GM18502 (cell line): Measurements from ENCODE around the gene CXCL8.

ENCODE experiments used
- ATAC-seq: cut with Tn5 transposase; IDR thresholded peaks from one replicate; pipeline ENCODE4 v1.9.1; 2021; ENCODE audit warnings: mild to moderate bottlenecking; ENCODE audit not compliant: unreplicated experiment, poor library complexity

The CXCL8 gene

GRCh38 chr4:73715659-73716058 lies 24.7 kb upstream of the CXCL8 start:
- ATAC-seq = no peak

GRCh38 chr4:73718375-73719373 lies 21.7 kb upstream of the CXCL8 start:
- ATAC-seq = peak; percentile 94

- no peak for ATAC-seq
These were observed 18.9 kb upstream of the CXCL8 start for GRCh38 chr4:73721435-73721834.

- ATAC-seq = no peak
These were observed 18.5 kb upstream of the CXCL8 start for GRCh38 chr4:73721909-73722308.

- ATAC-seq = no peak
These were observed 17.3 kb upstream of the CXCL8 start for GRCh38 chr4:73723023-73723422.

- no peak for ATAC-seq
These were observed 16.4 kb upstream of the CXCL8 start for GRCh38 chr4:73723928-73724327.

GRCh38 chr4:73725510-73725909 lies 14.9 kb upstream of the CXCL8 start:
- no peak for ATAC-seq

- ATAC-seq = no peak
These were observed 14.4 kb upstream of the CXCL8 start for GRCh38 chr4:73725985-73726384.

- ATAC-seq = peak; percentile 86
These were observed 12.7 kb upstream of the CXCL8 start for GRCh38 chr4:73727685-73728084.

- ATAC-seq = no peak
These were observed 12.2 kb upstream of the CXCL8 start for GRCh38 chr4:73728091-73728741.

GRCh38 chr4:73729534-73730165 lies 10.7 kb upstream of the CXCL8 start:
- peak; percentile 66 for ATAC-seq

- ATAC-seq = no peak
These were observed 10.1 kb upstream of the CXCL8 start for GRCh38 chr4:73730292-73730691.

- no peak for ATAC-seq
These were observed 9.5 kb upstream of the CXCL8 start for GRCh38 chr4:73730867-73731266.

GRCh38 chr4:73731968-73732610 lies 8.3 kb upstream of the CXCL8 start:
- no peak for ATAC-seq

- ATAC-seq = no peak
These were observed 7.5 kb upstream of the CXCL8 start for GRCh38 chr4:73732759-73733431.

GRCh38 chr4:73734530-73735001 lies 5.8 kb upstream of the CXCL8 start:
- ATAC-seq = no peak

GRCh38 chr4:73735231-73735630 lies 5.1 kb upstream of the CXCL8 start:
- ATAC-seq = peak; percentile 89

- no peak for ATAC-seq
These were observed 821 bp downstream of the CXCL8 start for GRCh38 chr4:73741031-73741749.
